ENCODE measurements around the gene MYO18B.

The MYO18B gene

DNA sequence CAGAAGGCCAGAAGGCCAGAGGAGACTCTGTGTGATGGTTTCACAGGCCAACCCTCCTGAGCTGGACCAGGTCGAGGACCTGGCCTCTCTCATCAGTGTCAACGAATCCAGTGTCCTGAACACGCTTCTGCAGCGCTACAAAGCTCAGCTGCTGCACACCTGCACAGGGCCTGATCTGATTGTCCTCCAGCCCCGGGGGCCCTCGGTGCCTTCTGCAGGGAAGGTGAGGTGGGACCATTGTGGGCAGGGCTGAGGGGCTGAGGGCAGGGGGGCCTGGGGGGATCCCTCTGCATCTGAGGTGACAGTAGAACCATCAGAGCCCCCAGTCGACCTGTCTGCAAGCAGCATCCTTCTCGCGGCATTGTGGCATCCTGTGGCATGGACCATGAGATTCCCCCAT is 30.3 kb downstream of the MYO18B start:
- DNase-seq (ENCODE audit: extremely low spot score, insufficient read length, low read depth) (no peak), FAIRE-seq (no peak)

GRCh38 chr22:25774575-25775026 is 32.6 kb downstream of the MYO18B start:
- DNase-seq (ENCODE audit: extremely low spot score, insufficient read length, low read depth) (no peak), FAIRE-seq (no peak)

- no peak for DNase-seq (ENCODE audit: extremely low spot score, insufficient read length, low read depth)
- FAIRE-seq, result no peak
Measured at GRCh38 chr22:25775531-25775930, 33.5 kb downstream of the MYO18B start.

DNA sequence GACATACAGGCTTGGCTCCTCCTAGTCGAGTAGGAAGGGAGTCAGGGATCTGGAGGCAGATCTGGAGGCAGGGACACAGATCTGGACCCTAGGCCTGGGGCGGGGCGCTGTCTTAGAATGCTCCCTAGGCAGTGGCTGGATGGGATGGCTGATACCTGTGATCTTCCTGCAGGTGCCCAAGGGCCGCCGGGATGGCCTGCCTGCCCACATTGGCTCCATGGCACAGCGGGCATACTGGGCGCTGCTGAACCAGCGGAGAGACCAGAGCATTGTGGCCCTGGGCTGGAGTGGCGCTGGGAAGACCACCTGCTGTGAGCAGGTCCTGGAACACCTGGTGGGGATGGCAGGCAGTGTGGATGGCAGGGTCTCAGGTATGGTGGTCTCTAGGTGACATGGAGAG is 35.4 kb downstream of the MYO18B start:
- FAIRE-seq (no peak), DNase-seq (ENCODE audit: extremely low spot score, insufficient read length, low read depth) (no peak)

- peak; percentile 12 for DNase-seq (ENCODE audit: extremely low spot score, insufficient read length, low read depth)
- peak; percentile 46 for FAIRE-seq
Measured at GRCh38 chr22:25777870-25778269, 35.9 kb downstream of the MYO18B start.

GRCh38 chr22:25779426-25779825 is 37.4 kb downstream of the MYO18B start:
- DNase-seq (ENCODE audit: extremely low spot score, insufficient read length, low read depth), result no peak
- FAIRE-seq, result no peak

DNA sequence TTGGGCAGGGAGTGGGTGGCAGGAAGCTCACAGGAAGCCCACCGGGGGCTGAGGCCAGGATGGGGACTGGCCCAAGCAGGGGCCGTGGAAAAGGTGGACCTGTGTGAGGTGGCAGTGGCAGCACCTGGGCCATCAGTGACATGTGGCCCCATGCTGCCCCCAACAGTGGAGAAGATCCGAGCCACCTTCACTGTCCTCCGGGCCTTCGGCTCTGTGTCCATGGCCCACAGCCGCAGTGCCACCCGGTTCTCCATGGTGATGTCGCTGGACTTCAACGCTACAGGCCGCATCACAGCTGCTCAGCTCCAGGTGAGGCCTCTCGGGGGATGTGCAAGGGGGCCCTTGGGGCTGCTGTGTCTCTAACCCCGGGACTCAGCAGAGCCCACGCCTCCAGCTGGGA is 37.9 kb downstream of the MYO18B start:
- DNase-seq (ENCODE audit: extremely low spot score, insufficient read length, low read depth), result no peak
- FAIRE-seq, result no peak

DNA sequence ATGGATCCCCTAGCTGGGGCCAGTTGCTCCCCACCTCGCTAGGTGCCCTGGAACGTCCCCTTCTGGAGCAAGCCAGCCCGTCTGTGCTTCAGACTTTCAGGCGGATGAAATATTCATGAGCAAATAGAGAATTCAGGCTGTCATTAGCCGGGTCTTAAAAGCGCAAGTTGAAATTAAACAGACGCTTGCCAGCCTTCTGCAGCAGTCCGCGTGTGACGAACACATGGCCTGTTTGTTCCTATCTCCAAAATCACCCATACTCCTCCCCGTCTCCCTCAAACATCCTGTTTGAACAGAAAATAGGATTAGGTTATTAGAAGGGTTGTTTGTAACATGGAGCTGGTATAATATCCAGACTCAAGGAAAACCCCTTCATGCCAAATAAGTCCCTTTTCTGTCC is 38.7 kb downstream of the MYO18B start:
- FAIRE-seq, result no peak
- no peak for DNase-seq (ENCODE audit: extremely low spot score, insufficient read length, low read depth)

- no peak for FAIRE-seq
- DNase-seq (ENCODE audit: extremely low spot score, insufficient read length, low read depth), result no peak
Measured at GRCh38 chr22:25781801-25782200, 39.8 kb downstream of the MYO18B start.

- no peak for FAIRE-seq
Measured at GRCh38 chr22:25782831-25783230, 40.8 kb downstream of the MYO18B start.

DNA sequence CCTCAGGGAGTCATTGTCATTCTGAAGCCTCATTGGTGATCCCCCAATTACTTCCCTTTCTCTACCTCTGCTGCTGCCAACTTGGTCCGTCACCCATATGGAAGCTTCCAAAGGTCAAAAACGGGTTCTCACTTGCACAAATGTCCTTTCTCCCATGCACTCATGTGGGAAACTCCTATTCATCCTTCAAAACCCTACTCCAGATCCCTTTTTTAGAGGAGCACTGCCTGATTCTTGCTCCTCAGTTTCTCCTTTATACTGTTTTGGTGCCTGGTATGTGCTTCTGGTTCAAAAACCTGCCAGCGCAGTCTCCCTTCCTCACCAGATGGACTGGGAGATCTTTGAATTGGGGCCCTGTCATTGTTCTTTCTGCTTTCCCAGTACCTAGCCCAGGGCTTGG is 41.9 kb downstream of the MYO18B start:
- no peak for FAIRE-seq

More at GRCh38 chr22:25782831-25783230, 40.8 kb downstream of the MYO18B start:
- no peak for DNase-seq (ENCODE audit: extremely low spot score, insufficient read length, low read depth)

DNA sequence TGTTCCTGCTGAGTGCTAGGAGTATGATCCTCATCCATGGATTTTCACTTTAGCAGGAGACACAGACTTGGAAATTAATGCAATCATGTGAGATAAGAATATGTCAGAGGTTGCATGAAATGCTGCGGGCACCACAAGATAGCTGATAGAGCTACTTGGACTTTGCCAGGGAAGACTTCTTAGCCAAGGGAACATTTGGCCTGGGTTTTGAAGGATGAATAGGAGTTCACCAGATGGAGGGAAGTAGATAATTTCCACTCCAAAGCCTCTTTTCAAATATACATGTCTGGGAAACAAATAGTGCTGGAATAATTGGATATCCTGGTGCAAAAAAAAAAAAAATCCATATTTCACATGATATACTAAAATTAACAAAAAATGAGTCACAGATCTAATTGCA is 44.2 kb downstream of the MYO18B start:
- FAIRE-seq, result no peak
- no peak for DNase-seq (ENCODE audit: extremely low spot score, insufficient read length, low read depth)

More for the DNA sequence above, 41.9 kb downstream of the MYO18B start:
- DNase-seq (ENCODE audit: extremely low spot score, insufficient read length, low read depth), result no peak

GRCh38 chr22:25791556-25791955 is 49.6 kb downstream of the MYO18B start:
- DNase-seq (ENCODE audit: extremely low spot score, insufficient read length, low read depth), result no peak
- FAIRE-seq, result no peak

DNA sequence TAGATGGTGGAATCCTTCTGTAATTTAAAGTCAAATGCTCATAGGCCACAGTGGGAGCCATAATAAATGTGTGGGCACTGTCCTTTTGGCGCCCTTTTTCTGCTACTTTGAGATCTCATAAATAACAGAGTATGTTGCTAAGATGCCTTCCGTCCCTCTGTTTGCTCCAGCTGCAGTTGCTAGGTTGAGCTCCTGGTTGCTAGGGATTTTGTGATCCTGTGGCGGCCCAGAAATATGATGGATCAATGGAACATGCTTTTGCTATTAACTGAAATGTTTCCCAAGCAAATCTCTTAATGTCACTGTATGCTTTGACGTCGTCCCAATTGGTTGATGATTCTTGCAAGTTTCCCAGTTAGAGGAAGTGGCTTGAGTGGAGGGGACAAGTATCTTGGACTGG is 53.5 kb downstream of the MYO18B start:
- DNase-seq (ENCODE audit: extremely low spot score, insufficient read length, low read depth) (no peak), FAIRE-seq (no peak)

DNA sequence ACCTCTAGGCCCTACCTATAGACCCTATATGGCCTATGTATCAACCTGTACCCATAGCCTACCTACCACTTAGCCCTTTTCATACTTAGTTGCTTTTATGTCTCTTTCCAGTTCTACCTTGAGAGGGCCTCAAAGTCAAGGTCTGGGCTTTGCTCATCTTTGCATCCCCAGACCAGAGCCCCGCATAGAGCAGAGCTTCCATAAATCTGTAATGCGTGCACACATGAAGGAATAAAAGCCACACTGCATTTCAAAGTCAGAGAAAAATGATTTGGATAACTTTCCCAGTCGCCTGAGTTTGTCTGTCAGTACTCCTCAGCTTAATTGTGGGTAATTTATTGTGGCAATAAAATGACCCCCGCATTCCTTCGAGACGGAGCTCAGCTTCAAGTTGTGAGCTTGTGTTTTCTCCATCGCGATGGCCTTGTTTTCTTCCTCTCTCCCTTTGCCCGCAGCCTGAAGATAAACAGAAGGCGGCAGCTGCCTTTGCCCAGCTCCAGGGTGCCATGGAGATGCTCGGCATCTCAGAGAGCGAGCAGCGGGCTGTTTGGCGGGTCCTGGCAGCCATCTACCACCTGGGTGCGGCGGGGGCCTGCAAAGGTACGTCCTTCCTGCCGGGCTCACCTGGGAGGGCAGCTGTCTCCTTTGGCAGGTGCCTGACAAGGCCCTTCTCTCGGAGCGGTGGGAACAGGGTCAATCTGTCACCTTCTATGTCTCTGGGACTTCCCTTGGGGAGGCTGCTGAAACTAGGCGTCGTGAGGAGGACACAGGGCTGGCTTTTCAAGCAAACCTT is 55.7 kb downstream of the MYO18B start:
- no peak for DNase-seq (ENCODE audit: extremely low spot score, insufficient read length, low read depth)
- no peak for FAIRE-seq

GRCh38 chr22:25800766-25801165 is 58.8 kb downstream of the MYO18B start:
- FAIRE-seq (no peak), DNase-seq (ENCODE audit: extremely low spot score, insufficient read length, low read depth) (no peak)

- FAIRE-seq (no peak), DNase-seq (ENCODE audit: extremely low spot score, insufficient read length, low read depth) (no peak)
Measured at GRCh38 chr22:25802018-25802417, 60.0 kb downstream of the MYO18B start.

DNA sequence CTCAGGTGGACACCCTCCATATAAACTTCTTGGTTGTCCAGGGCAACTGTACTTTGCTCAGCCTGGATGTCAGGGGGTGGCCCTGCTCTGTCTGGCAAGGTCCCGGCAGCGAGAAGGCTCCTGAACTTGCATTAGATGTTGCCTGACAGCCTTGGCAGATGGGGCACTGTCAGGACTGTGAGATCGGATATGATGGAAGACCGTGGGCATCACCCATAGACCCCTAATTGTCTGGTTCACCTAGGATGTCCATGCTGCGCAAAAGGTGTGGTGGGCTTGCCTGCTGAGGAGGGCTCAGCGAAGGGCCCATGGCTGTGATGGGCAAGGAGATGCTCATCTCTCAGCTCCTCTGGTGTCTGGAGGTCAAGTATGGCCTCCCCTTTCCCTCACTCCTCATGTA is 62.7 kb downstream of the MYO18B start:
- FAIRE-seq, result no peak

DNA sequence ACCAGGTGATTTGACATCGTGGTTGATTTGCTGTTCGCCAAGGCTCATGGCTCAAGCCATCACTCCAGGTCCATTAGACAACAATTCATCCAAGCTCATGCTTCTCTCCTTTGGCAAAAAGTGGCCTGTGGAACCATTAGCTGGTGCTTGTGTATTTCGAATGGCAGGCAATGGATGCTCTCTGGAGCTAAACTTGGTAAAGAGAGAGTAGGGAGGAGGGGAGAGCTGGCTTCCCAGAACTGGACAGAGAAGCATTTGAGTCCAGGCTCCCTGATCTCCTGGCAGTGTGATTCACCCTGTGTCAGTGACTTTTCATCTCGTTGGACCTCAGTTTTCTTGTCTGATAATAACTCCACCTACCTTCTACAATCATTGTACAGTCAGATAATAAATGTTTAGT is 64.6 kb downstream of the MYO18B start:
- DNase-seq (ENCODE audit: extremely low spot score, insufficient read length, low read depth) (no peak), FAIRE-seq (no peak)

More for the DNA sequence above, 62.7 kb downstream of the MYO18B start:
- no peak for DNase-seq (ENCODE audit: extremely low spot score, insufficient read length, low read depth)

DNA sequence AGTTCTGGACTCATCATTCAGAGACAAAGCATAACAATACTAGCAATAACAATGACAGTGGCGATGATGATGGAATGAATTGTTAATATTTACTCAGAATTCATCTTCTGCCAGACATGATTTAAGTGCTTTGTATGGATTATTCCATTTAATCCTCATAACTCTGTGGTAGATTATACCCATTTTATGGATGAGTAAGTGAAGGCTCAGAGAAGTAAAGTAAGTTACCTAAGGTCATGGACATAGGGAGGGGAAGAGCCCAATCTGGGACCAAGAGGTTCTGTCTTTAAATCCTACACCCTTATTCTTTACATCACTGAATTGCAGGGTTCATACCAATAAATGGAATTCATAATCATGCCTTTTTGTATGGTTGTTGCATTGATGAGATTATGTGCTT is 72.7 kb downstream of the MYO18B start:
- DNase-seq (ENCODE audit: extremely low spot score, insufficient read length, low read depth) (no peak), FAIRE-seq (no peak)

DNA sequence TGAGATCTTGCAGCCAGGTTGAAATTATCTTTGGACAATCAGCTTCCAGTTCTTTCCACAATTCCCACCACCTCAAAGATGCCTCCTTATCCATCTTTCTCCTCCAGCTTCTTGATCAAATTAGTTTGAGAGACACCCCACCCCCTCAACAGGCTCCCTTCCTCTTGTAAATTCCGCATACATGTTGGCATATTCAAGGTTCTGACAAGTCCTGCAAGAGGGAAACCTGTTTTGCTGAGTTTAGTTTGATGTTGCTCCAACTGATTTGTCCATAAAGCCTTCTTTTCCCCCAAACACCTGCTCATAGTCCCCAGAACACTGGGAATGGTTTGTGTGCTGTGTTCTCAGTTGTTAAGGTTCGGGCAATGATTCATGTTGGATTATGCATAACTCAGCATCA is 73.6 kb downstream of the MYO18B start:
- FAIRE-seq (no peak), DNase-seq (ENCODE audit: extremely low spot score, insufficient read length, low read depth) (no peak)

DNA sequence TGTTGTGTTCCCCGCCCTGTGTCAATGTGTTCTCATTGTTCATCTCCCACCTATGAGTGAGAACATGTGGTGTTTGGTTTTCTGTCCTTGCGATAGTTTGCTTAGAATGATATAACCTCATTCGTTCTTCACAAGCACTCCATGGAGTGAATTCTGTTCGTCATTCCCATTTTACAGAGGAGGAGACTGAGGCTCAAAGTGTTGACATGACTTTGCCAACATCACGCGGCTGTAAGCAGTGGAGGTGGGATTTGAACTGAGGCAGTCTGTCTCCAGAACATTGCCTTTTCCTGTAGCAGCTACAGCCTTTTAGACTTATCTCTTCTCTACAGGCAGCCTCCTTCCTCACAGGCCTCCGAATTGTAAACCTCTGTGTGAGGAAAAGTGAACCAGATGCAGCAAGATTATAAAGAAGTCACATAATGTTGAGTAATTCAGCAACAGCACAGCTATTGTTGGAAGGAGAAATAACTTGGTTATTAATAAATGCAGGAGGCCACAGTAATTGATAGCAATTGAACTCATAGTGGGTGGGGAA is 74.6 kb downstream of the MYO18B start:
- no peak for FAIRE-seq
- DNase-seq (ENCODE audit: extremely low spot score, insufficient read length, low read depth), result no peak

Data from GM18507 (cell line).